ENCODE measurements around the gene XPA.

GRCh38 chr9:97704851-97705250, 7.7 kb upstream of the XPA start:
- TF ChIP-seq MYC (IDR thresholded peaks at IDR 0.05; ENCODE audit: insufficient read depth, insufficient read length, insufficient replicate concordance, low read length, severe bottlenecking) (no peak), GABPA (IDR thresholded peaks at IDR 0.05; ENCODE audit: low read depth) (no peak), POLR2A (IDR thresholded peaks at IDR 0.05; ENCODE audit: low read depth, low read length) (no peak), NFYB (IDR thresholded peaks at IDR 0.05; ENCODE audit: insufficient read depth, low read depth, low read length) (no peak), ZBTB33 (IDR thresholded peaks at IDR 0.05) (no peak)

Data from GM12878 (cell line).